HEK293 (cell line): Measurements from ENCODE around the gene ITGAL.

ENCODE experiments used
- KLF10 ChIP-seq: fragments of 450-650 bp; IDR thresholded peaks from 2 replicates; pipeline ENCODE4 v1.5.1; 2018; ENCODE audit warnings: missing biosample characterization, mild to moderate bottlenecking, missing genetic modification characterization
- ZNF274 ChIP-seq, 2 experiments: fragments of 200-500 bp in 1 of 2; fragments of 450-650 bp in 1 of 2; sonication (Bioruptor generic) in 1 of 2; formaldehyde crosslinking in 1 of 2; IDR thresholded peaks; 2 replicates each; pipeline versions ENCODE4 v1.5.1 to v1.6.1; 2014 to 2016; ENCODE audit warnings: borderline replicate concordance in 1 of 2, inconsistent platforms in 1 of 2, low read length in 1 of 2, missing biosample characterization in 1 of 2, missing genetic modification characterization in 1 of 2
- ZNF302 ChIP-seq: fragments of 450-650 bp; formaldehyde crosslinking; IDR thresholded peaks from 2 replicates; pipeline ENCODE4 v1.5.1; 2016; ENCODE audit warnings: missing biosample characterization, missing genetic modification characterization, low read depth
- TF ChIP-seq, protein P1 (sequence below): fragments of 450-650 bp; formaldehyde crosslinking; IDR thresholded peaks from 2 replicates; pipeline ENCODE4 v1.5.1; 2017; ENCODE audit warnings: missing biosample characterization, missing genetic modification characterization
- TF ChIP-seq, protein P2 (sequence below): fragments of 450-650 bp; formaldehyde crosslinking; IDR thresholded peaks from 2 replicates; pipeline ENCODE4 v1.5.1; 2016; ENCODE audit warnings: missing biosample characterization, missing genetic modification characterization

DNA sequence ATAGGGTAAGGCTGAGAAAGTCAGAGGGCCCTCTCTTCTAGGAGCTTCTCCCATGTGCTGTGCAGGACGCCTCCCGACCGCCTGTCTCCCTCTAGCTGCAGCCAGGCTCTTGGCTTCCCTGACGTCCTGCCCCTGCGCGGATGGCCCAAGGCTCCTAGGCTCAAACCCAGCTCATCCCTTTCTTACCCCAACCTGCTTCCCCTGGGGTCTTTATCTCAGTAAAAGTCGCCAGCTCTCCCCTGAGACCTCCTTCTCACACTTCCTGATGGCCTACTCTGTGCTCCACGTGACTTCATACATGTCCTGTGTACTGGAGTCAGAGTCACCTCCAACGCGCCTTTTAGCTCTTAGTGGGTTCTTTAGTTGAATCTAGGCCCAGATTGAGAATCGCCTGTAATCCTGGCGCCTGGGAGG is 63.2 kb downstream of the ITGAL start:
- TF ChIP-seq, protein P1, sequence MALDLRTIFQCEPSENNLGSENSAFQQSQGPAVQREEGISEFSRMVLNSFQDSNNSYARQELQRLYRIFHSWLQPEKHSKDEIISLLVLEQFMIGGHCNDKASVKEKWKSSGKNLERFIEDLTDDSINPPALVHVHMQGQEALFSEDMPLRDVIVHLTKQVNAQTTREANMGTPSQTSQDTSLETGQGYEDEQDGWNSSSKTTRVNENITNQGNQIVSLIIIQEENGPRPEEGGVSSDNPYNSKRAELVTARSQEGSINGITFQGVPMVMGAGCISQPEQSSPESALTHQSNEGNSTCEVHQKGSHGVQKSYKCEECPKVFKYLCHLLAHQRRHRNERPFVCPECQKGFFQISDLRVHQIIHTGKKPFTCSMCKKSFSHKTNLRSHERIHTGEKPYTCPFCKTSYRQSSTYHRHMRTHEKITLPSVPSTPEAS, result no peak
- TF ChIP-seq, protein P2, sequence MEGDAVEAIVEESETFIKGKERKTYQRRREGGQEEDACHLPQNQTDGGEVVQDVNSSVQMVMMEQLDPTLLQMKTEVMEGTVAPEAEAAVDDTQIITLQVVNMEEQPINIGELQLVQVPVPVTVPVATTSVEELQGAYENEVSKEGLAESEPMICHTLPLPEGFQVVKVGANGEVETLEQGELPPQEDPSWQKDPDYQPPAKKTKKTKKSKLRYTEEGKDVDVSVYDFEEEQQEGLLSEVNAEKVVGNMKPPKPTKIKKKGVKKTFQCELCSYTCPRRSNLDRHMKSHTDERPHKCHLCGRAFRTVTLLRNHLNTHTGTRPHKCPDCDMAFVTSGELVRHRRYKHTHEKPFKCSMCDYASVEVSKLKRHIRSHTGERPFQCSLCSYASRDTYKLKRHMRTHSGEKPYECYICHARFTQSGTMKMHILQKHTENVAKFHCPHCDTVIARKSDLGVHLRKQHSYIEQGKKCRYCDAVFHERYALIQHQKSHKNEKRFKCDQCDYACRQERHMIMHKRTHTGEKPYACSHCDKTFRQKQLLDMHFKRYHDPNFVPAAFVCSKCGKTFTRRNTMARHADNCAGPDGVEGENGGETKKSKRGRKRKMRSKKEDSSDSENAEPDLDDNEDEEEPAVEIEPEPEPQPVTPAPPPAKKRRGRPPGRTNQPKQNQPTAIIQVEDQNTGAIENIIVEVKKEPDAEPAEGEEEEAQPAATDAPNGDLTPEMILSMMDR, result peak; percentile 92
- TF ChIP-seq KLF10 (tag by site-specific recombination) (no peak), ZNF274 (IDR thresholded peaks at IDR 0.05; ENCODE audit: low read length) (no peak), ZNF274 (tag by site-specific recombination; IDR thresholded peaks at IDR 0.05; ENCODE audit: borderline replicate concordance) (no peak), ZNF302 (no peak)
